Testis (tissue), 2 donors: ENCODE results near the gene TNFRSF14.

Experiments
- POLR2A ChIP-seq: fragments of 450-650 bp; IDR thresholded peaks from one replicate; pipeline ENCODE4 v1.6.1; 2017; ENCODE audit warnings: antibody characterized with exemption, mild to moderate bottlenecking, moderate library complexity
- TF ChIP-seq, protein P1 (sequence below), 3 experiments: fragments of 450-650 bp in 2 of 3; fragments of 200-600 bp in 1 of 3; sonication (generic) in 1 of 3; IDR thresholded peaks; one replicate each; pipeline ENCODE4 v1.5.1; 2016 to 2019; ENCODE audit warnings: antibody characterized with exemption in 3 of 3, mild to moderate bottlenecking in 2 of 3, moderate library complexity in 1 of 3

DNA sequence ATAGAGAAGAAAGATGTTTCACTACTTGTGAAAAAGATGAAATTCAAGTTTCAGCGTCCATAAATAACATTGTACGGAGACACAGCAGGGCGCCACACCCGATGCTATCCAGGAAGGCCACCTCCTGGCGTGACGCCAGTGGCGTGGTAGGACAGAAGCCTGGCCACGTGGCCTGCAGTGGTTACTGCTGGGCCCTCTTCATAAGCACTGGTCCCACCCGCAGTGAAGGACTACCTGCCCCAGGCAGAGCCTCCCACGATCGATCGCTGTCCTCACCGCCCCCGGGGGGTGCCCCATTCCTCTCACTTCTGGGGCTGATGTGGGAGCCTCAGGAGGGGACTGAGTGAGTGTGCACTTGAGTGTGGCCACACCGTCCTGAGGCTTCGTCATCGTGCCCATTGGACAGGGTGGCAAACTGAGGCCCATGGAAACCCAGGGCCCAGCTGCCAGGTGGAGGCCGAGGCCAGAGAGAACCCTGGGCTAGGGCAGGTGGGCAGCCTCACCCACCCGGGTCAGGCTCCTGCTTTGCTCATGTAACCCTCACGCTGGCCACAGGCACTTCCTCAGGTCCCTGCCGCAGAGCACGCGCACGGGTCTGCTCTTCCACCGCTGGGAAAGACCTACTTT, 14.4 kb upstream of the TNFRSF14 start:
- TF ChIP-seq, protein P1, sequence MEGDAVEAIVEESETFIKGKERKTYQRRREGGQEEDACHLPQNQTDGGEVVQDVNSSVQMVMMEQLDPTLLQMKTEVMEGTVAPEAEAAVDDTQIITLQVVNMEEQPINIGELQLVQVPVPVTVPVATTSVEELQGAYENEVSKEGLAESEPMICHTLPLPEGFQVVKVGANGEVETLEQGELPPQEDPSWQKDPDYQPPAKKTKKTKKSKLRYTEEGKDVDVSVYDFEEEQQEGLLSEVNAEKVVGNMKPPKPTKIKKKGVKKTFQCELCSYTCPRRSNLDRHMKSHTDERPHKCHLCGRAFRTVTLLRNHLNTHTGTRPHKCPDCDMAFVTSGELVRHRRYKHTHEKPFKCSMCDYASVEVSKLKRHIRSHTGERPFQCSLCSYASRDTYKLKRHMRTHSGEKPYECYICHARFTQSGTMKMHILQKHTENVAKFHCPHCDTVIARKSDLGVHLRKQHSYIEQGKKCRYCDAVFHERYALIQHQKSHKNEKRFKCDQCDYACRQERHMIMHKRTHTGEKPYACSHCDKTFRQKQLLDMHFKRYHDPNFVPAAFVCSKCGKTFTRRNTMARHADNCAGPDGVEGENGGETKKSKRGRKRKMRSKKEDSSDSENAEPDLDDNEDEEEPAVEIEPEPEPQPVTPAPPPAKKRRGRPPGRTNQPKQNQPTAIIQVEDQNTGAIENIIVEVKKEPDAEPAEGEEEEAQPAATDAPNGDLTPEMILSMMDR (IDR thresholded peaks at IDR 0.05), result no peak
- TF ChIP-seq POLR2A, result no peak
